ENCODE measurements around the gene BLOC1S3. TPM values are rescaled to one million over a fixed set of nuclear protein-coding genes. Genes with fewer than 3 reads are reported as not detected.

BLOC1S3 gene
- total and polyA plus RNA-seq, 2 of the 13 experiments (the other 11 are each of a cell fraction or from before 2014, with no cell fraction given), result 4.3 to 4.8 TPM

GRCh38 chr19:45164577-45165335 is 13.8 kb upstream of the BLOC1S3 start (continued):
- TF ChIP-seq CSRNP1 (CRISPR knock-in tag; IDR thresholded peaks at IDR 0.05) (peak; percentile 18; the same call in 1 of the 2 replicates), ZNF138 (CRISPR knock-in tag; IDR thresholded peaks at IDR 0.05; ENCODE audit: low read depth) (no peak), PLRG1 (conservative IDR thresholded peaks at IDR 0.05) (no peak), MTA1 (CRISPR knock-in tag; IDR thresholded peaks at IDR 0.05; ENCODE audit: borderline replicate concordance) (no peak), WIZ (CRISPR knock-in tag; IDR thresholded peaks at IDR 0.05) (no peak), ARID3A (IDR thresholded peaks at IDR 0.05; ENCODE audit: low read depth, low read length) (no peak), ZNF33B (CRISPR knock-in tag; IDR thresholded peaks at IDR 0.05) (no peak), MTF2 (CRISPR knock-in tag; IDR thresholded peaks at IDR 0.05; ENCODE audit: borderline replicate concordance) (no peak), ZNF761 (CRISPR knock-in tag; conservative IDR thresholded peaks at IDR 0.05) (no peak), MAX (IDR thresholded peaks at IDR 0.05) (0 out of 2 replicates have a peak, but pooled peaks have one; percentile 24), POLR2A (IDR thresholded peaks at IDR 0.05; ENCODE audit: insufficient read depth in 1 of 2, low read depth in 2 of 2, low read length in 2 of 2) (no peak), RBM39 (IDR thresholded peaks at IDR 0.05; ENCODE audit: low read depth, low read length, poor library complexity, severe bottlenecking) (peak; percentile 8), ZBTB43 (CRISPR knock-in tag; conservative IDR thresholded peaks at IDR 0.05) (no peak), ATAD3A (CRISPR knock-in tag; IDR thresholded peaks at IDR 0.05) (no peak), ZNF577 (CRISPR knock-in tag; IDR thresholded peaks at IDR 0.05; ENCODE audit: borderline replicate concordance, low read depth) (no peak), HNF4G (IDR thresholded peaks at IDR 0.05; ENCODE audit: borderline replicate concordance, low read depth, low read length) (no peak), HNF4G (CRISPR knock-in tag; IDR thresholded peaks at IDR 0.05; ENCODE audit: borderline replicate concordance, low read depth) (no peak), BCL3 (CRISPR knock-in tag; IDR thresholded peaks at IDR 0.05) (no peak), IRF1 (CRISPR knock-in tag; IDR thresholded peaks at IDR 0.05; ENCODE audit: low read depth) (no peak), TFE3 (CRISPR knock-in tag; IDR thresholded peaks at IDR 0.05) (no peak)

All from HepG2 (cell line).